T-helper 22 cell (primary cell): ENCODE data around the gene CPT2.
A peak's percentile ranks its signal among the peaks of the same experiment; 100 is the strongest.

Experiments used
- DNase-seq: peaks from one replicate; pipeline ENCODE4 v3.0.0-alpha.2; 2020; ENCODE audit warnings: low read depth

The CPT2 gene

DNA sequence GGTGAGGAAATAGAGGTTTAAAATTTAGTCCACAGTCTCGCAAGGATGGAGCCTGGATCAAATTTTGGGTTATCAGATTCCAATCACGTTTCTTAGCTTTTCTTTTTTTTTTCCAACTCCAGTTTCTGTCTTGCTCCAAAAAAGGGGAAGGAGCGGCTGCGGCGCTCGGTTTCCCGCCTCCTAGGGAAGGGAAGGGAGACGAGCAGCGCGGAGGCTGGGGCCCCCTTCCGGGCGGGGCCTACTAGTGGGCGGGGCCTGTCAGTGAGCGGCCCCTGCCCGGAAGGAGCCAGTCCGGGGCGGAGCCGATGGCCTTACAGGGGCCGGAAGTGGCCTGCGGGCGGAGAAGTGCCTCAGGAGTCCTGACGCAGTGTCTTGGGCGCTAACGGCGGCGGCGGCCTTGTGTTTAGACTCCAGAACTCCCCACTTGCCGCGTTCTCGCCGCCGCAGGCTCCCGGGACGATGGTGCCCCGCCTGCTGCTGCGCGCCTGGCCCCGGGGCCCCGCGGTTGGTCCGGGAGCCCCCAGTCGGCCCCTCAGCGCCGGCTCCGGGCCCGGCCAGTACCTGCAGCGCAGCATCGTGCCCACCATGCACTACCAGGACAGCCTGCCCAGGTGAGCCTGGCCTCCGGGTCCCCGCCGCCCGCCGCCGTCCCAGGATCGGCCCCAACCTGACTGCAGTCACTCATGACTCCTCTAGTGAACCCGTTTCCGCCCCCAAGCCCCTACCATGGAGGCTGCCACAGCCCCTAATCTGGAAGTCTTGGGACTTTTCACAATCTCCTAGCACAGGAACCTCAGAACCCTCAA lies at the start of gene CPT2:
TSS of gene CPT2 (plus strand) at position 340 of the 806 bp plus-strand sequence. CDS start at position 460, 120 bp downstream.
- peak; percentile 85 for DNase-seq

DNA sequence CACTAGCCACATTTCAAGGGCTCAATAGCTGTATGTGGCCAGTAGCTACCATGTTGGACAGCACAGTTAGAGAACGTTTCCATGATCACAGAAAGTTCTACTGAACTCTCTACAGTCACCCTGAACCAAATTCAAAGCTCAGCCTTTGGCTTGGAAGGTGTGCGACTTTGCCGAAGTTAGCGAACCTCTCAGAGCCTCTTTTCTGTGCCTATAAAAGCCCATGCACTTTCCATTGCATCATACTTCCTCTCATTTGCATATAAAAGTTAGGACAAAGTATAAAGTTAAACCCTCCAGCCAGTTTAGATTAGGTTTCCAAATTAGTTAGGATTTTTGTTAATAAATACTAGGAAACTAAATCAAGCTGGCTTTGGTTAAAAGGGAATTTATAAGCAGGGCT lies 49.5 kb upstream of the CPT2 start:
- DNase-seq: no peak

DNA sequence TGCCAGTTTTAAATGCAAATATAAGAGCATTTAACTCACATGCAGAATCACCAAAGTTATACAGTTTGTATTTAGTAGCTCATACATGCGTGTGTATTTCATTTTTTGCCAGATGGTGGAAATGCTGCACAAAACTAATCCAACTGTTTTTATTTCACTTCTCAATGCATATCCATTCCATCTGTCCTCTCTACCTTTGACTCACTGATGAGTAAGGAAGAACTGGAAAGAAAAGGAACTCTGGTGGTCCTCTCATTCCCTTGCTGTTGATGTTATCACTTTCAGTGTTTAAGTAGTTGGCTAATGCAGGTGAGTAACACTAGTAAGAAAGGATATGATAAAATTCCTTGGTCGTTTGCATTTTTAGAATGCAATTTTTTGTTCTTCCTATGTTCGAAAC lies 48.5 kb upstream of the CPT2 start:
- DNase-seq: no peak

DNA sequence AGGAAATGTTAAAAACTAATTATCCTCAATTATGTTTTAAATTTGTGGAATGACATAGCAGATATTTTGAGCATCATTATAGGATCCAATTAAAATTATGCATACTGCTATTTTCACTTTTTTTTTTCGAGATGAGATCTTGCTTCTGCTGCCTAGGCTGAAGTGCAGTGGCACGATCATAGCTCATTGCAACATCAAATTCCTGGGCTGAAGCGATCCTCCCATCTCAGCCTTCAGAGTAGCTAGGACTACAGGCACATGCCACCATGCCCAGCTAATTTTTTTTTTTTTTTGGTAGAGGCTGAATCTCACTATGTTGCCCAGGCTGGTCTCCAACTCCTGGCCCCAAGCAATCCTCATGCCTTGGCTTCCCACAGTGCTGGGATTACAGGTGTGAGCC lies 42.9 kb upstream of the CPT2 start:
- no peak for DNase-seq

DNA sequence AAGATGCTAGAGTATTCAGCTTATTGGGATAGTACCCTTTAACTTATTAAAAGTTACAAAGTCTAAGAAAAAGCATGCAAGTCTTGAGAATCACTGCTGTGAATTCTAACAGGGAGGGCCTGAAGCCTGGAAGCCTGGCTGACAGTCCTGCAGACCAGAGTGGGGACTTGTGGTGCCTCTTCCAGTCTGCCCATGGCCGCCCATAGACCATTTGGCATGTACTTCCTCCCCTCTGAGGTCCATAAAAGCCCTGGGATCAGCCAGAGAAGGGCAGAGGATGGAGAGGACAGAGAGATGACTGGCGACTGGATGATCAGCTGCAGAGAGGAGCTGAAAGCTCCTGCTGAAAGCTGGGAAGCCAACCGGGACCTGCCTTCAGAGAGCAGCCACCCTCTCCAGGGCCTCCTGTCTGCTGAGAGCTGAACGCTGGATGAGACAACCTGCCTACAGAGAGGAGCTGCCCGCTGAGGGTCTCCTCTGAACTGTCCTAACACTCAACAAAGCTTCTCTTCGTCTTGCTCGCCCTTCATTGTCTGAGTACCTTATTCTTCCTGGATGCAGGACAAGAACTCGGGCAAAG lies 41.7 kb upstream of the CPT2 start:
- DNase-seq: no peak

DNA sequence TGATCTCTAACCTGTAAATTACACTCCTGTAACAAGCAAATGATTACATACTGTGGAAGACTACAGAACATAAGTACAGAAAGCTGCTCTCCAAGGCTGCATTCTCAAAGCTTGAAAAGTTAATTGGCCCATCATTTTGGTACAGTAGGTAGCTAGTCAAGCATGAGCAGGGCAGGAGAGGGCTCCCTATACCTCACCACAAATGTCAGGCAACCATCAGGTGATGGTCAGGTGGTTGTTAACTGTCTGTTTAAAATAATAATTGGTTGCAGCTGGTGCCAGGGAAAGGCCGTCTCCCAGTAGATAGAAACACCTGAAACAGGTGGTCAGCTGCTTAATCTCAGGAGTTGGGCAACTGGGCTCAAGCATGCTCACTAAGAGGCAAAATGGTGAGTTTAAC lies 41.1 kb upstream of the CPT2 start:
- no peak for DNase-seq

DNA sequence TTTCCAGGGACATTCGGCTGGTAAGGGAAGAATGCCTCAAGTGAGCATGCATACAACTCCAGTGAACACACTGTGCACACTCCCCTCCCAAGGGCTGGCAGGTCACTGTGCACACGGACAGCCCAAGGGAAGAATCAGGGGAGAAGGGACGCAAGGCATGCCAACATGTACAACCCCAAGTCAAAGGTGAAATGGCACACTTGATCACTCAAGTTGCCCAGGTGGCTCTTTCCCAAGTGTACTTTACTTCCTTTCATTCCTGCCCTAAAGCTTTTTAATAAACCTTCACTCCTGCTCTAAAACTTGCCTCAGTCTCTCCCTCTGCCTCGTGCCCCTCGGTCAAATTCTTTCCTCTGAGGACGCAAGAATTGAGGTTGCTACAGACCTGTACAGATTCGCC lies 40.7 kb upstream of the CPT2 start:
- no peak for DNase-seq

DNA sequence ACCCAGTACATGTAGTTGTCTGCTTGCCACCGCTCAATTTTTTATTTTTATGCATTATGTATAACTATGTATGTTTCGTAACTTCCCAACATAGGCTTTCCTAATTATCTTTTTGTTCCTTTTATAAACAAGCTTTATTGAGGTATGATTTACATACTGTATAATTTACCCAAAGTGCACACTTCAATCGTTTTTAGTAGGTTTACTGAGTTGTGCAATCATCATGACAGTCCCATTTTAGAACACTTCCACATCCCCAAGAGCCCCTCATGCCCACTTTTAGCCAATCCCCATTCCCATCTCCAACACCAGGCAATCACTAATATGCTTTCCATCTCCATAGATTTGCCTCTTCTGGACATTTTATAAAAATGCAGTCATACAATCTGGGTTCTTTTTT lies 39.8 kb upstream of the CPT2 start:
- DNase-seq: no peak

DNA sequence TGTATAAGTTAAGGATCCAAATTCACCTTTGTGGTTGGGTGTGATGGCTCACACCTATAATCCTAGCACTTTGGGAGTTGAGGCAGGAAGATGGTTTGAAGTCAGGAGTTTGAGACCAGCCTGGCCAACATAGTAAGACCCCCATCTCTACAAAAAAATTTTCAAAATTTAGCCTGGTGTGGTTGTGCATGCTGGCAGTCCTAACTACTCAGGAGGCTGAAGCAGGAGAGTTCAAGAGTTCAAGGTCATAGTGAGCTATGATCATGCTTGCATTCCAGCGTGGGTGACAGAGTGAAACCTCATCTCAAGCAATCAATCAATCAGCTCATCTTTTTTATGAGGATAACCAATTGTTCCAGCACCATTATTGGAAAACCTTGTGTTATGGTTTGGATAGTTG lies 37.7 kb upstream of the CPT2 start:
- no peak for DNase-seq

DNA sequence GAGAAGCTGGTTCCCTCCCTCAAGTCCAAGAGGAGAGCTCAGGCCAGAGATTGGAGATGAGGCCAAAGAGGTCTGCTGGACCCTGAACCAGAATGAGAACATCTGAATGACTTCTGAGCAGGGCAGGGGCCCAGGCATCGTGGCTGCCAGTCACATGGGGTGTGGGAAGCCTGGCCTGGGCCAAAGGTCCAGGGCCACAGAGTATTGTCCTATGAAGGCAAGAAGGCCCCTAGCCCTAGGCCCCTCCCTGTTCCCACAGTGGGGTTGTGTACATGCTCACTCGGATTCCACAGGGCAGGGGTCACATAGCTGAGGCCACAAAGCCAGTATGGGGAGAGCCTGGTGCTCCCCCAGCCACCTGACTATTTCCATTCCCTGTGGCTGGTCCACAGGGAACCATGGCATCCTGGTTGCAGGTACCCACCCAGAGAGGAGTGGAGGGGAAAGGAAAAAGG lies 35.7 kb upstream of the CPT2 start:
- DNase-seq: no peak

DNA sequence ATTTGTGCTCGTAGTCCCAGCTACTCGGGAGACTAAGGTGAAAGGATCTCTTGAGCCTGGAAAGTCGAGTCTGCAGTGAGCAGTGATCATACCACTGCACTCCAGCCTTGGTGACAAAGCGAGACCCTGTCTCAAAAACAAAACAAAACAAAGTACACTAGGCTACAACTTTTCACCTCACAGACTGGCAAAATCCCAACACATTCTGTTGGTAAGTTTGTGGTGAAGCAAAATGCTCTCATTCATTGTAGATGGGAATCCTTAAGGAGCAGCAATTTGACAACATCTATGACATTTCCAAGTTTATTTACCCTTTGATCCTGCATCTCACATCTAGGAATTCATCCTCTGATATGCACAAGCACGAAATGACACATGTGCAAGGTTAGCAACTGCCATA lies 34.0 kb upstream of the CPT2 start:
- DNase-seq: no peak

DNA sequence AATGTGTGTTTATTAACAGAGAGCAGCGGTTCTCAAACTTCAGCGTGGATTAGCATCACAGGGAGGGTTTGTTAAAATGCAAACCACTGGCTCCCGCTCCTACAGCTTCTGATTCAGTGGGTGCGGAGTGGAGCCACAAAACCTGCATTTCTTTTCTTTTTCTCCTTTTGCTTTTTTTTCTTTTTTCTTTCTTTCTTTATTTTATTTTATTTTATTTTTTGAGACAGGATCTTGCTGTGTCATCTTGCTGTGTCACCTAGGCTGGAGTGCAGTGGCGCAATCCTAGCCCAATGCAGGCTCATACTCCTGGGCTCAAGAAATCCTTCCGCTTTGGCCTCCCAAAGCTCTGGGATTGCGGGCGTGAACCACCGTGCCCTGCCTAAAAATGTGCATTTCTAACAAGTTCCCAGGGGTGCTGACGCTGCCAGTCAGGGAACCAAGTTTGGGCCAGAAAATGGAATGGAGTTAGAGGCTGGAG lies 33.3 kb upstream of the CPT2 start:
- no peak for DNase-seq

DNA sequence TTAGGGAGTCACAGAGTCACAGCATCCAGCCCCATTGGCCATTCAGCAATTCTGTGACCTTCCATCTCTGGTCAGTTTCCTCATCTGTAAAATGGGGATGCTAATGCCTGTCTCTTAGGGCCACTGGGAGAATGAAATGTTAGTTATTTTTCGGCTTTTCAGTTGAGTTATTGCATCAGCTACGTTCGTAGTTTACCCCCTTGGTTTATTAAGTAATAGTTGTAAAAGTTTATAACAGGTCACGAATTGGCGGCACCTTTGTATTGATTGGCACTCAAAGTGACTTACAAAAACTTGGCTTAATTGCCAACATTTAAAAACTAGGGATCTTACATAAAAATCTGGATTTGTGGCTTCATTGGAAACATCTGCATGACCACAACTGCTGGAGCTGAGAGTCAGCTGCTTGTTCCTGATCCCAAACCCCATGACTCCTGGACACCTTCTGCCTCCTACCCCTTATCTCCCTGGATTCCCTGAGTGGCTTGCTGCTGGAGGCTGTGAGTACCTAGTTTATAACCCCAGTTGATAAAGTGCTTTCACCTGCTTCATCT lies 31.1 kb upstream of the CPT2 start:
- no peak for DNase-seq

DNA sequence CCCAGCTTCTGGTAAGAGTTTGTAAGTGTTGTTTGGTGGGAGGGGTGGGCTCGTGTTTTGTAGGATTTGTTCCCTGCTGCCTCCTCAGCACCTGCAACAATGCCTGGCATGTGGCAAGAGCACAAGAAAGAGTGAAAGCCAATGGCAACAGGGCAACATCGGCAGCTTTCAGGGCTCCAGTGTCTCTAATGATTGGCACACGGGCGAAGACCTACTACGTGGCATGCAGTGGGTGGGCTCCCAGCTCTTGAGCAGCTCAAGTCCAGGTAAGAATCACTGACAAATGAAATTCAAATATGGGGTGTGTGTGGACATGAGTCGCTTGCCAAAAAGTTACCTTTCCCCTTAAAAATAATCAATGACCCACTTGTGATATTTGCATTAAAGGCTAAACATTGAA lies 30.3 kb upstream of the CPT2 start:
- no peak for DNase-seq

DNA sequence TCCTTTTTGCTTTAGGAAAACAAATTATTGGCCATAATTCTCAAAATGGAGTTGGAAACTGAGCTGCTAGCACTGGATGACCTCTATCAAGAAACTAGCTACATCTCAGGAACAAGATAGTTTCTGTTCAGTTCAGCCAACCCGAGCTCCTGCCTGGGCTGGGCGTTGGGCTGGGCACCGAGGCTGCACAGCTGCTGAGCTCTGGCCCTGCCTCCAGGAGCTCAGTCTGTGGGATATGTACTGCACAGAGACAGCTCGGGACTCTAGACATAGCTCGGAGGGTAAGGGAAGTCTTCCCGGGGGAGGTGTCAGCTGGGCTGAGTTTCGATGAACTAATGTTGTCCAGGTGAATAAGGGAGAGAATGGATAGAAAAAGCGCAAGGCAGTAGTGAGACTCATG lies 29.7 kb upstream of the CPT2 start:
- DNase-seq: no peak

DNA sequence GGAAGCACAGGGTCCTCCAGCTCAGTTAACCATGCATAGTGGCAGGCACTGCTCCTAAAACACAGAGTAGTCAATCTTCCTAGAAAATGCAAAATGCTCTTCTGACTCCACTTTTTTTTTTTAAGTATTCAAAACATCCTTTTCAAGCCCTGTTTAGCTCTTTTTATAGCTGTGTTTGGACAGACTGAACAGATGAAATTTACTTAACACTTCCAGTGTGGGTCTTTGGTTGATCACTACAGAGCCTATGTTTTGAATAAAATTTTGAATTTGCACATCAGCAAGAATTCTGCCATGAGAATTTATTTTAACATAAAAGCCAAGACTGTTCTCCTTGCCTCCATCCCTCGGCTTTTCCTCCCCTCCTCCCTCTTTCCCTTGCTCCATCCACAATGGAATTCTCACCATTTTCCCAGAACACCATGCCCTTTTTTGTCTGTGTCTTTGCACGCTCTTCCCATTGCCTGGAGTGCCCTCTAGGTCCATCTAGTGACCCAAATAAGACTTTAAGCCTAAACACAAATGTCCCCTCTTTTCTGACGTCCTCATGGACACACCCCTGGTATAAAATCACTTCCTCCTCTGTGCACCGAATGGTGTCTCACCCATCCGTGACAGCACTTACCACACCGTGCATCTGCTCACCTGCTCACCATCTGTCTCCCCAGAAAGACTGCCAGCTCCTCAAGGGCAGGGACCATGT lies 24.0 kb upstream of the CPT2 start:
- no peak for DNase-seq

DNA sequence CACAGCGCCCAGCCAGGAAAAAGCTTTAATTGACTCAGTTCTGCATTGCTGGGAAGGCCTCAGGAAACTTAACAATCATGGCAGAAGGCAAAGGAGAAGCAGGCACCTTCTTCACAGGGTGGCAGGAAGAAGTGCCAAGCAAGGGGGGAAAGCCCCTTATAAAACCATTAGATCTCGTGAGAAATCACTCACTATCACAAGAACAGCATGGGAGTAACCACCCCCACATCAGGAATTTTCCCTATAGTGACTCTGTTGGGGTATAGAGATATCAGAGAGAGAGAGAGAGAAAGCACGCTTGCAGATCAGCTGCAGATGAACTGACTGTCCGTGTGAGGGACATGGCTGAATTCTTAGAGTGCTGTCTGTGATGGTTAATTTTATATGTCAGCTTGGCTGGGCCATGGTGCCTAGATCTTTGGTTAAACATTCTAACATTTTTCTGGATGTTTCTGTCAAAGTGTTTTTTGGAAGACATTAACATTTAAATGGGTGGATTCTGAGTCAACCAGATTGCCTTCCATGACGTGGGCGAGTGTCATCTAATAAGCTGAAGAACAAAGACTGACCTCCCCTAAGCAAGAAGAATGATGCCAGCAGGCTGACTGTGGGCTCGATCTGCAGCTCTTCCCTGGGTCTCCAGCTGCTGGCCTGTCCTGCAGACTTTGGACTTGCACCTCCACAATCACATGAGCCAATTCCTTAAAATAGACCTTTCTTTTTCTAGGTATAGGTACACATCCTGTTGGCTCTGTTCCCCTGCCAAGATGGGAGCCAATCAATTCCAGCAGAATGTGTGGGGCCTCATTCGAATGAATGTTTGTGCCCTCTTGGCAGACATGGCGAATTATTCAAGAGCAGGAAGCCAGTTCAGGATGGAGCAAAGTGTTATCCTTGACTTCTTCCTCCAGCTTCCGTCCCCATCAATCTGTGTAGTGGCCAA lies 21.4 kb upstream of the CPT2 start:
- DNase-seq: no peak

DNA sequence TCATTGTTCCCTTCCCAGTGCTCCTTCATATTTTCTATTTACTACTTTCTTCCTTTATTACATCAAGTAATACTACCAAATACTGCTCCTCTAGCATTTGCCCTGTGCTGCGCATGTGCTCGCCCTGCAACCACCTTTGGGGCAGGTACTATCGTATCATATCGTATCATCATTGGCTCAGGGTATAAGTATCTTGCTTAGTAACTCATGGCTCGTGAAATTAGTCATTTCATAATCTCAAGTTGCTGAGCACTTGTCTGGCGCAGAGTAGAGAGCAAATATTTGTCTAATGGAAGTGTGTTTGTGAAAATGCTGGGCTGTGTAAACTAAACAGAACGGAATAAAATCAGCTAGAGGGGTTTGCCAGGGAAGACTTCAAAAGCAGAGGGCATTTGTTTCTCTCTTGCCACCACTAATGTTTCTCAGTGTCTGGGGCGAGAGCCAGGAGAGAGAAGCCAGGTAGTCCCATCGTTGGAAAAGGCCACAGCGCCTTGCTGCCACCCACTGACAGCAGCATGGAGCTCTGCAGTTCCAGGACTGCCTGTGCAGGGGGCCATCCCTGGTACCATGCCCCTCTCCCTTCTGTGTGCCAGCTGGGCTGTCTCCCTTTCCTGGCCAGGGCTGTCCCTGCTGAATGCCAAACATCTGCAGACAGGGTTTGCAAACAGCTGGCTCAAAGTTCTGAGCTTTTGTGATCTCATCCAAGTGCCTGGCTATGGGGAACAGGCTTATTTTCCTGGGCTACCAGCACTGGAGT lies 20.0 kb upstream of the CPT2 start:
- DNase-seq: no peak

DNA sequence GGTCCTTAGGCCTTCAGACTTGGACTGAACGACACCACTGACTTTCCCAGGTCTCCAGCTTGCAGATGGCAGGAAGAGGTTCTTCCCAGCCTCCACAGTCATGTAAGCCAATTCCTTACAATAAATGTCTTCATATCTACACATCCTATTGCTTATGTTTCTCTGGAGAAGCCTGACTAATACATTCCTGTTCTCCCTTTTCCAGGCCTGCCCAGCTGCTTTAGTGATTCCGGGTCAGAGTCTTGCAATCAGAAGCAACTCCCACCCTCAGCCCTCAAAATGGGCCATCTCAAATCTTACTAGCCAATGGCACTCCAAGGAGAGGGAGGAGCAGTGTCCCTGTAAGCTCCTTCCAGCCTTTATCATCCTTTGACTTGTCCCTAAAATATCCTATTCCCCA lies 16.4 kb upstream of the CPT2 start:
- no peak for DNase-seq

DNA sequence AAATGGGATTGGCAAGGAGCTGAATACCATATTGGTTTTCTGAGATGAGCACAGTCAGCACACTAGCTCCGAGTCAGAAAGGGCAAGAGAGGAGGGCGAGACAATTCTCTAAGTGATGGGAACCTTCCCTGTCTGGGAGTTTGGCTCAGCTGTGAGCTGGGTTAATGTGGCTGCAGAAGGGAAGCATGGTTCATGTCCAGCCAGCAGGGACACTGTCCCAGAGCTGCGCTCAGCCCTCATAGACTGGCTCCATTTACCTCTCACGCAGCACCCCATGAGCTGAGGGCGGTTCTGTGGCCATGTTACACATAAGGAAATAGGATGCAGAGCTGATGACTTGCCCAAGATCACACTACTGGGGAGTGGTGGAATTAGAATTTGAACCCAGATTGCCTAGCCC lies 15.7 kb upstream of the CPT2 start:
- DNase-seq: no peak

DNA sequence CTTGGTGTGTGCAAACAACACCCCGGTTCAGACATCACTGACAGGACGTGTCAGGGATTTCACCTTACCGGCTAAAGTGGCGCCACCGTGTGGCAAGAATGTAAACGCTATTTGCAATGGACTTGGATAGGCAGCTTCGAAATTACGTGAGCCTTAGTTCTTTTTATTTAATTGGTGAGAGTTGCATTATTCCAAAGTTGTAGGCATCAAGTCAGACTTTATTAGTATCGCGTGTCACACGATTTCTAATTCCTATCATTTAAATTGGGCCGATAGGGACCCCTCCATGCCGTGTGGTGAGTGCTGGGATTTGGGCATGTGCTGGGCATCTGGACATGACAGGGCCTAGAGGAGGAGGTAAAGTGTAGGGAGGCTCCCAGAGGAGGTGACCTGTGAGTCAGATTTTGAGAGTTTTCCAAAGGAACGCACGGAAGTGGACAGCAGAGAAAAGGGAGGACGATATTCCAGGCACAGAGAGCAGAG lies 14.5 kb upstream of the CPT2 start:
- DNase-seq: peak; percentile 44
